Measurements from ENCODE around the gene LLPH.
A peak's percentile ranks its signal among the peaks of the same experiment; 100 is the strongest.
"Not testable (repeated sequence)": the region's sequence is repeated elsewhere in the genome, so short reads cannot be mapped to it uniquely, and the experiment has no call there.

The LLPH gene

GRCh38 chr12:66130267-66131066 lies at the start of gene LLPH:
LLPH (minus strand) TSS chr12:66130750; CDS start chr12:66129106, 1,644 bp downstream.
- TF ChIP-seq CTCF (conservative IDR thresholded peaks at IDR 0.05): no peak
- H3K27ac ChIP-seq: peak within 1 kb of the TSS; percentile 91

GRCh38 chr12:66176105-66176900 lies 45.8 kb upstream of the LLPH start:
- H3K27ac ChIP-seq: no peak overlapping the region
- TF ChIP-seq CTCF (conservative IDR thresholded peaks at IDR 0.05): no peak

- H3K27ac ChIP-seq: not testable (repeated sequence)
Observed at GRCh38 chr12:66174391-66175325, 44.1 kb upstream of the LLPH start.

- H3K27ac ChIP-seq: peak overlapping the region; percentile 96
- TF ChIP-seq CTCF (conservative IDR thresholded peaks at IDR 0.05): no peak
Observed at GRCh38 chr12:66170606-66171005, 40.1 kb upstream of the LLPH start.

- peak; percentile 74 for TF ChIP-seq CTCF (conservative IDR thresholded peaks at IDR 0.05)
- peak within 1 kb of the TSS; percentile 96 for H3K27ac ChIP-seq
Observed at GRCh38 chr12:66169221-66170170, 38.9 kb upstream of the LLPH start, which contains the start of gene TMBIM4. TMBIM4 (minus strand) TSS chr12:66169996; CDS start chr12:66169951, 45 bp downstream.

GRCh38 chr12:66168410-66168809 lies 37.9 kb upstream of the LLPH start:
- TF ChIP-seq CTCF (conservative IDR thresholded peaks at IDR 0.05): no peak
- H3K27ac ChIP-seq: peak overlapping the region; percentile 96

- no peak for TF ChIP-seq CTCF (conservative IDR thresholded peaks at IDR 0.05)
- no peak overlapping the region for H3K27ac ChIP-seq
Observed at GRCh38 chr12:66166561-66166960, 36.0 kb upstream of the LLPH start.
